OCI-LY3 (cell line): ENCODE results near the gene P4HA1.

Experiments
- H2AFZ ChIP-seq: fragments of 200-600, 300-600 bp; shearing (Covaris generic); 2 replicates; pipeline ENCODE4 v1.6.0; 2014; ENCODE audit warnings: antibody characterized with exemption, low read depth, low read length
- H3K27ac ChIP-seq: fragments of 200-600, 300-600 bp; sonication (generic); 2 replicates; pipeline ENCODE4 v1.5.1; 2014; ENCODE audit warnings: mild to moderate bottlenecking, low read length, moderate library complexity, mixed read lengths
- H3K27me3 ChIP-seq: fragments of 200-600, 300-600 bp; sonication (generic); 2 replicates; pipeline ENCODE4 v1.6.1; 2014; ENCODE audit warnings: low read depth, low read length, mixed read lengths
- H3K36me3 ChIP-seq: fragments of 200-600, 300-600 bp; sonication (generic); replicated peaks from 2 replicates; pipeline ENCODE3; 2014; ENCODE audit warnings: low read depth, low read length, mixed read lengths
- H3K4me1 ChIP-seq: fragments of 300-600, 200-600 bp; sonication (generic); 2 replicates; pipeline ENCODE4 v1.6.1; 2014; ENCODE audit warnings: low read length, mixed read lengths
- H3K4me2 ChIP-seq: fragments of 200-600, 300-600 bp; sonication (generic); 2 replicates; pipeline ENCODE4 v1.6.1; 2014; ENCODE audit warnings: low read length, mixed read lengths
- H3K4me3 ChIP-seq: fragments of 300-600, 200-600 bp; sonication (generic); 2 replicates; pipeline ENCODE4 v1.5.1; 2014; ENCODE audit warnings: antibody characterized with exemption, mild to moderate bottlenecking, low read length, moderate library complexity
- H3K79me2 ChIP-seq: fragments of 300-600, 200-600 bp; shearing (Covaris generic); 2 replicates; pipeline ENCODE4 v1.6.1; 2014; ENCODE audit warnings: mild to moderate bottlenecking, low read length, mixed read lengths
- H3K9ac ChIP-seq: fragments of 300-600, 200-600 bp; shearing (Covaris generic); 2 replicates; pipeline ENCODE4 v1.6.0; 2014; ENCODE audit warnings: mild to moderate bottlenecking, low read length, moderate library complexity
- H3K9me3 ChIP-seq: fragments of 200-600, 300-600 bp; shearing (Covaris generic); 2 replicates; pipeline ENCODE4 v1.6.1; 2014; ENCODE audit warnings: low read length, mixed read lengths; ENCODE audit not compliant: insufficient read depth
- H4K20me1 ChIP-seq: fragments of 200-600, 300-600 bp; sonication (generic); 2 replicates; pipeline ENCODE4 v1.6.1; 2016; ENCODE audit warnings: low read length, mixed read lengths; ENCODE audit not compliant: insufficient read depth
- EZH2phosphoT487 ChIP-seq: fragments of 200-600 bp; shearing (Covaris generic); IDR thresholded peaks from 2 replicates; pipeline ENCODE4 v1.6.1; 2018; ENCODE audit warnings: antibody characterized with exemption, mixed run types, low read depth
- TF ChIP-seq, protein P1 (sequence below): fragments of 200-600, 300-600 bp; sonication (generic); IDR thresholded peaks from 2 replicates; pipeline ENCODE4 v1.5.1; 2014; ENCODE audit warnings: antibody characterized with exemption, low read length, low read depth

P4HA1 gene

GRCh38 chr10:73099141-73099540 lies 2.5 kb upstream of the P4HA1 start:
- Histone ChIP-seq H3K36me3 (peaks cover 4% of the 10 kb centered on the region), H3K4me1 (peaks cover 18% of the 10 kb centered on the region), H3K79me2 (peaks cover 24% of the 10 kb centered on the region), H2AFZ (no peak overlapping the region), H3K27ac (no peak overlapping the region), H3K4me2 (no peak overlapping the region), H4K20me1 (peaks cover 10% of the 10 kb centered on the region), H3K4me3 (no peak overlapping the region), H3K9me3 (no peaks in the 10 kb centered on the region), H3K9ac (no peak overlapping the region), H3K27me3 (no peaks in the 10 kb centered on the region)
- no peak for TF ChIP-seq EZH2phosphoT487
- TF ChIP-seq, protein P1, sequence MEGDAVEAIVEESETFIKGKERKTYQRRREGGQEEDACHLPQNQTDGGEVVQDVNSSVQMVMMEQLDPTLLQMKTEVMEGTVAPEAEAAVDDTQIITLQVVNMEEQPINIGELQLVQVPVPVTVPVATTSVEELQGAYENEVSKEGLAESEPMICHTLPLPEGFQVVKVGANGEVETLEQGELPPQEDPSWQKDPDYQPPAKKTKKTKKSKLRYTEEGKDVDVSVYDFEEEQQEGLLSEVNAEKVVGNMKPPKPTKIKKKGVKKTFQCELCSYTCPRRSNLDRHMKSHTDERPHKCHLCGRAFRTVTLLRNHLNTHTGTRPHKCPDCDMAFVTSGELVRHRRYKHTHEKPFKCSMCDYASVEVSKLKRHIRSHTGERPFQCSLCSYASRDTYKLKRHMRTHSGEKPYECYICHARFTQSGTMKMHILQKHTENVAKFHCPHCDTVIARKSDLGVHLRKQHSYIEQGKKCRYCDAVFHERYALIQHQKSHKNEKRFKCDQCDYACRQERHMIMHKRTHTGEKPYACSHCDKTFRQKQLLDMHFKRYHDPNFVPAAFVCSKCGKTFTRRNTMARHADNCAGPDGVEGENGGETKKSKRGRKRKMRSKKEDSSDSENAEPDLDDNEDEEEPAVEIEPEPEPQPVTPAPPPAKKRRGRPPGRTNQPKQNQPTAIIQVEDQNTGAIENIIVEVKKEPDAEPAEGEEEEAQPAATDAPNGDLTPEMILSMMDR, result no peak

- Histone ChIP-seq H3K27ac (peak overlapping the region; percentile 88), H2AFZ (peak overlapping the region; percentile 74), H3K4me2 (peak overlapping the region; percentile 80), H3K9ac (peak overlapping the region; percentile 63), H3K4me3 (peak overlapping the region; percentile 98), H3K9me3 (no peaks in the 10 kb centered on the region), H3K79me2 (peaks cover 41% of the 10 kb centered on the region), H3K4me1 (peaks cover 22% of the 10 kb centered on the region), H4K20me1 (peaks cover 23% of the 10 kb centered on the region), H3K36me3 (peaks cover 4% of the 10 kb centered on the region), H3K27me3 (no peaks in the 10 kb centered on the region)
- TF ChIP-seq EZH2phosphoT487, result no peak
- TF ChIP-seq, protein P1, result no peak
Measured at GRCh38 chr10:73097305-73097670, 622 bp upstream of the P4HA1 start.

DNA sequence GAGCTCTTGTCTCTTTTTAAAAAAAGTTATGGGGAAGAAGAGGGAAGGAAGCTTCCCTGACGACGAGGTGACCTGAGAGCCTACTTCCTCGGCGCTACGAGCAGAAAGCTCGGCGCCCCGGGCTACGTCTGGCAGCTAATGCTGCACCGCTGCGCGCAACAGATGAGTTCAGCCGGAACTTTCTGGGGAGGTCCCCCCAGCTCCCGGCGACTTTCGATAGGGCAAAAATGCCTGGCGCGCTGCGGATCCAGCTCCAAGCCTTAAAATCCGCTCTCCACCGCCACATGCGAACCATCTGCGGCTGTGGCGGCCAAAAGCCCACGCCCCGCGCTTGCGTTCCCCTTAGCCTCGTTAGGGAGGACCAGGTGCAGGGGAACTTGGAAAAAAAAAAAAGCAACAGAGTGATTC lies 621 bp downstream of the P4HA1 start:
- H3K27me3 ChIP-seq, result no peaks in the 10 kb centered on the region
- peak overlapping the region; percentile 84 for H3K4me2 ChIP-seq
- peaks cover 33% of the 10 kb centered on the region for H4K20me1 ChIP-seq
- H3K36me3 ChIP-seq, result peaks cover 9% of the 10 kb centered on the region
- peak overlapping the region; percentile 33 for H2AFZ ChIP-seq
- H3K27ac ChIP-seq, result peak overlapping the region; percentile 88
- H3K9ac ChIP-seq, result peak overlapping the region; percentile 86
- peaks cover 22% of the 10 kb centered on the region for H3K4me1 ChIP-seq
- H3K79me2 ChIP-seq, result peaks cover 53% of the 10 kb centered on the region
- peak overlapping the region; percentile 98 for H3K4me3 ChIP-seq
- no peaks in the 10 kb centered on the region for H3K9me3 ChIP-seq
- TF ChIP-seq, protein P1, result no peak
- TF ChIP-seq EZH2phosphoT487, result no peak

DNA sequence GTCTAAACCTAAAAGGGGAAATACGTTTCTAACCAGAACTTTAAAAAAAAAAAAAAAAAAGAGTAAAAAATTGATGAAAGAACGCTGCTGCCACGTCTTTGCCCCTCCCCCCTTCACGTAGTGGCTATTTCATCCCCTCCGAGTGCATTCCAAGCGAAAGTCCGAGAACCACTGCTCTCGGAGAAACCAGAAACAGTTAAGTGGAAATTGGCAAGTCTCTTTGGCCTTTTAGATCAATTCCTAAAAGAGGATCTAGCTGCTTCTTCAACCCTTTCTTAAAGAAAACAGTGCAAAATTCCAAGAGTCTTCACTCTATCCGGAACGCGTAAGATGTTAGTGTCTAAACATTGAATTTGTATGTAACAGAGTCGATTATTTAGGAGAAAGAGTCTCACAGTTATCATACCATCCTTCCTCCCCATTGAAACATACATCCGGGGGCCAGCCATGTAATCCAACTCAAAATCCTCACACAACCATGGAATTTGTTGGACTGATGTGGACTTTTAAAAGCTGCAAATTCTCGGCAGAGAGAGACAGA lies 1.1 kb downstream of the P4HA1 start:
- peak overlapping the region; percentile 88 for H3K27ac ChIP-seq
- peak overlapping the region; percentile 33 for H2AFZ ChIP-seq
- H3K27me3 ChIP-seq, result no peaks in the 10 kb centered on the region
- H3K9ac ChIP-seq, result peak overlapping the region; percentile 86
- peaks cover 22% of the 10 kb centered on the region for H3K4me1 ChIP-seq
- peaks cover 57% of the 10 kb centered on the region for H3K79me2 ChIP-seq
- H3K4me2 ChIP-seq, result peak overlapping the region; percentile 84
- peaks cover 34% of the 10 kb centered on the region for H4K20me1 ChIP-seq
- H3K36me3 ChIP-seq, result peaks cover 9% of the 10 kb centered on the region
- TF ChIP-seq, protein P1, result no peak
- TF ChIP-seq EZH2phosphoT487, result no peak
- H3K4me3 ChIP-seq, result peak overlapping the region; percentile 98
- no peaks in the 10 kb centered on the region for H3K9me3 ChIP-seq
